Memory B cell (primary cell): ENCODE data around the gene SVIL.
"Not testable (repeated sequence)": the region's sequence is repeated elsewhere in the genome, so short reads cannot be mapped to it uniquely, and the experiment has no call there.

Experiments used
- ATAC-seq: fragments of 150-1000 bp; cut with Tn5 transposase; 2 replicates; pipeline ENCODE4 v1.10.0; 2021; ENCODE audit warnings: low read depth, mild to moderate bottlenecking, moderate library complexity
- DNase-seq, 2 donors: peaks; one replicate each; pipeline ENCODE4 v3.0.0; 2022; ENCODE audit warnings: low spot score in 2 of 2
- H3K27ac Mint-ChIP-seq: one replicate; pipeline ENCODE4 v1.8.0; 2022; ENCODE audit warnings: mild to moderate bottlenecking, moderate library complexity, mixed read lengths
- H3K27me3 Mint-ChIP-seq: one replicate; pipeline ENCODE4 v1.8.0; 2022; ENCODE audit warnings: mixed read lengths
- H3K36me3 Mint-ChIP-seq: one replicate; pipeline ENCODE4 v1.8.0; 2022; ENCODE audit warnings: mild to moderate bottlenecking, mixed read lengths
- H3K4me1 Mint-ChIP-seq: one replicate; pipeline ENCODE4 v1.8.0; 2022; ENCODE audit warnings: mixed read lengths
- H3K4me3 Mint-ChIP-seq: one replicate; pipeline ENCODE4 v1.8.0; 2022; ENCODE audit warnings: mild to moderate bottlenecking, moderate library complexity, mixed read lengths
- H3K9me3 Mint-ChIP-seq: one replicate; pipeline ENCODE4 v1.8.0; 2022; ENCODE audit warnings: mixed read lengths

SVIL gene

GRCh38 chr10:29595146-29595545, 39.6 kb downstream of the SVIL start:
- H3K27ac Mint-ChIP-seq: no peak overlapping the region
- H3K27me3 Mint-ChIP-seq: no peaks in the 10 kb centered on the region
- DNase-seq: no peak
- H3K36me3 Mint-ChIP-seq: no peaks in the 10 kb centered on the region
- no peak for ATAC-seq
- H3K4me3 Mint-ChIP-seq: no peak overlapping the region
- no peaks in the 10 kb centered on the region for H3K9me3 Mint-ChIP-seq
- no peaks in the 10 kb centered on the region for H3K4me1 Mint-ChIP-seq

GRCh38 chr10:29591651-29591968, 43.2 kb downstream of the SVIL start:
- DNase-seq (no peak), ATAC-seq (no peak)
- H3K36me3 Mint-ChIP-seq: no peaks in the 10 kb centered on the region
- H3K27me3 Mint-ChIP-seq: no peaks in the 10 kb centered on the region
- no peak overlapping the region for H3K4me3 Mint-ChIP-seq
- no peaks in the 10 kb centered on the region for H3K4me1 Mint-ChIP-seq
- no peak overlapping the region for H3K27ac Mint-ChIP-seq
- H3K9me3 Mint-ChIP-seq: no peaks in the 10 kb centered on the region

- Mint-ChIP-seq H3K36me3 (no peaks in the 10 kb centered on the region), H3K4me3 (no peak overlapping the region), H3K9me3 (no peaks in the 10 kb centered on the region), H3K4me1 (no peaks in the 10 kb centered on the region), H3K27ac (no peak overlapping the region), H3K27me3 (no peaks in the 10 kb centered on the region)
- ATAC-seq: no peak
- no peak for DNase-seq
Observed at GRCh38 chr10:29590915-29591650, 43.7 kb downstream of the SVIL start.

GRCh38 chr10:29588629-29589421, 45.9 kb downstream of the SVIL start:
- H3K4me3 Mint-ChIP-seq: no peak overlapping the region
- no peak for ATAC-seq
- H3K4me1 Mint-ChIP-seq: no peaks in the 10 kb centered on the region
- DNase-seq: no peak
- H3K27me3 Mint-ChIP-seq: no peaks in the 10 kb centered on the region
- no peaks in the 10 kb centered on the region for H3K9me3 Mint-ChIP-seq
- no peak overlapping the region for H3K27ac Mint-ChIP-seq
- no peaks in the 10 kb centered on the region for H3K36me3 Mint-ChIP-seq

- not testable (repeated sequence) for H3K4me1 Mint-ChIP-seq, H3K27ac Mint-ChIP-seq, H3K36me3 Mint-ChIP-seq, H3K9me3 Mint-ChIP-seq, DNase-seq, H3K27me3 Mint-ChIP-seq, H3K4me3 Mint-ChIP-seq, ATAC-seq
Observed at GRCh38 chr10:29587750-29588628, 46.8 kb downstream of the SVIL start.

- H3K36me3 Mint-ChIP-seq, H3K9me3 Mint-ChIP-seq, H3K4me1 Mint-ChIP-seq, ATAC-seq, H3K27ac Mint-ChIP-seq, H3K27me3 Mint-ChIP-seq, DNase-seq, H3K4me3 Mint-ChIP-seq: not testable (repeated sequence)
Observed at GRCh38 chr10:29587102-29587749, 47.5 kb downstream of the SVIL start.

- H3K4me1 Mint-ChIP-seq: no peaks in the 10 kb centered on the region
- ATAC-seq: no peak
- no peak overlapping the region for H3K4me3 Mint-ChIP-seq
- no peak for DNase-seq
- H3K27ac Mint-ChIP-seq: no peak overlapping the region
- H3K9me3 Mint-ChIP-seq: no peaks in the 10 kb centered on the region
- no peaks in the 10 kb centered on the region for H3K36me3 Mint-ChIP-seq
- H3K27me3 Mint-ChIP-seq: no peaks in the 10 kb centered on the region
Observed at GRCh38 chr10:29586509-29586908, 48.3 kb downstream of the SVIL start.

GRCh38 chr10:29585488-29585976, 49.2 kb downstream of the SVIL start:
- Mint-ChIP-seq H3K4me3 (no peak overlapping the region), H3K36me3 (no peaks in the 10 kb centered on the region), H3K4me1 (no peaks in the 10 kb centered on the region), H3K9me3 (no peaks in the 10 kb centered on the region), H3K27ac (no peak overlapping the region), H3K27me3 (no peaks in the 10 kb centered on the region)
- ATAC-seq (no peak), DNase-seq (no peak)

GRCh38 chr10:29584436-29584835, 50.3 kb downstream of the SVIL start:
- Mint-ChIP-seq H3K36me3 (no peaks in the 10 kb centered on the region), H3K4me1 (no peaks in the 10 kb centered on the region)
- no peak for ATAC-seq

GRCh38 chr10:29583674-29584073, 51.1 kb downstream of the SVIL start:
- peaks cover 3% of the 10 kb centered on the region for H3K27me3 Mint-ChIP-seq
- H3K27ac Mint-ChIP-seq: no peak overlapping the region
- no peaks in the 10 kb centered on the region for H3K36me3 Mint-ChIP-seq
- no peak for DNase-seq
- no peaks in the 10 kb centered on the region for H3K9me3 Mint-ChIP-seq
- H3K4me1 Mint-ChIP-seq: no peaks in the 10 kb centered on the region
- ATAC-seq: no peak
- no peak overlapping the region for H3K4me3 Mint-ChIP-seq

More at GRCh38 chr10:29584436-29584835, 50.3 kb downstream of the SVIL start:
- Mint-ChIP-seq H3K27ac (no peak overlapping the region), H3K9me3 (no peaks in the 10 kb centered on the region), H3K4me3 (no peak overlapping the region), H3K27me3 (no peaks in the 10 kb centered on the region)
- DNase-seq: no peak

GRCh38 chr10:29582769-29583168, 52.0 kb downstream of the SVIL start:
- ATAC-seq, H3K27ac Mint-ChIP-seq, H3K9me3 Mint-ChIP-seq, DNase-seq, H3K27me3 Mint-ChIP-seq, H3K4me1 Mint-ChIP-seq, H3K36me3 Mint-ChIP-seq, H3K4me3 Mint-ChIP-seq: not testable (repeated sequence)

GRCh38 chr10:29579455-29579970, 55.3 kb downstream of the SVIL start:
- Mint-ChIP-seq H3K4me3 (no peak overlapping the region), H3K9me3 (no peaks in the 10 kb centered on the region), H3K36me3 (no peaks in the 10 kb centered on the region), H3K27me3 (peaks cover 5% of the 10 kb centered on the region), H3K27ac (no peak overlapping the region), H3K4me1 (no peaks in the 10 kb centered on the region)
- no peak for ATAC-seq
- no peak for DNase-seq

GRCh38 chr10:29578457-29578856, 56.3 kb downstream of the SVIL start:
- DNase-seq (no peak), ATAC-seq (no peak)
- Mint-ChIP-seq H3K27ac (no peak overlapping the region), H3K4me1 (no peaks in the 10 kb centered on the region), H3K9me3 (no peaks in the 10 kb centered on the region), H3K4me3 (no peak overlapping the region), H3K36me3 (no peaks in the 10 kb centered on the region), H3K27me3 (peaks cover 5% of the 10 kb centered on the region)
